Panc1 (cell line): ENCODE measurements around the gene SLC10A1. TPM values are rescaled to one million over a fixed set of nuclear protein-coding genes. Genes with fewer than 3 reads are reported as not detected.

ENCODE experiments used
- ATAC-seq: fragments of 200-7000 bp; cut with Tn5 transposase; 2 replicates; pipeline ENCODE4 v1.9.1; 2020; ENCODE audit warnings: mild to moderate bottlenecking, moderate library complexity
- BruUV-seq: library from RNA; stranded (reverse); fragments of 400-500 nt; replicated peaks from 2 replicates; lab custom pipeline; 2021; lab: Mats Ljungman, UMichigan
- CTCF ChIA-PET: fragments of 300-600 bp; sonication (Branson Sonifier 250); formaldehyde crosslinking; loops from one replicate; lab custom pipeline; 2022; ENCODE audit warnings: antibody characterized with exemption; lab: Charles Lee
- POLR2A ChIA-PET: fragments of 300-600 bp; sonication (Branson Sonifier 250); formaldehyde crosslinking; loops from one replicate; lab custom pipeline; 2022; ENCODE audit warnings: antibody characterized with exemption; lab: Charles Lee
- DNase-seq: peaks from one replicate; pipeline ENCODE4 v3.0.0-alpha.2; 2010; ENCODE audit warnings: low read depth, low spot score
- H3K27ac ChIP-seq: 2 replicates; pipeline ENCODE4 v1.5.1; 2011; ENCODE audit warnings: mild to moderate bottlenecking, low read length, inconsistent platforms
- H3K27me3 ChIP-seq: fragments of 200-500 bp; sonication (Bioruptor generic); 2 replicates; pipeline ENCODE4 v1.6.0; 2014; ENCODE audit warnings: low read length, inconsistent platforms; ENCODE audit not compliant: control insufficient read depth, insufficient read depth
- H3K36me3 ChIP-seq: fragments of 200-500 bp; sonication (Bioruptor generic); 2 replicates; pipeline ENCODE4 v1.5.1; 2014; ENCODE audit warnings: inconsistent platforms, mild to moderate bottlenecking, low read length, moderate library complexity; ENCODE audit not compliant: control insufficient read depth, insufficient read depth
- H3K4me1 ChIP-seq: 2 replicates; pipeline ENCODE4 v1.5.1; 2011; ENCODE audit warnings: inconsistent platforms, mild to moderate bottlenecking, low read length, moderate library complexity; ENCODE audit not compliant: control insufficient read depth, insufficient read depth
- H3K4me3 ChIP-seq, 2 experiments: 2 replicates each; pipeline ENCODE4 v1.5.1; 2011 to 2012; ENCODE audit warnings: low read depth in 2 of 2, low read length in 2 of 2, mild to moderate bottlenecking in 2 of 2, inconsistent platforms in 1 of 2, moderate library complexity in 1 of 2
- H3K9me3 ChIP-seq: fragments of 200-500 bp; sonication (Bioruptor generic); 2 replicates; pipeline ENCODE4 v1.5.1; 2014; ENCODE audit warnings: low read depth, mild to moderate bottlenecking, inconsistent platforms, low read length, moderate library complexity; ENCODE audit not compliant: control insufficient read depth, insufficient read depth
- CTCF ChIP-seq: fragments of 450-650 bp; IDR thresholded peaks from 2 replicates; pipeline ENCODE4 v1.5.1; 2017; ENCODE audit warnings: mild to moderate bottlenecking
- POLR2AphosphoS5 ChIP-seq: IDR thresholded peaks from 2 replicates; pipeline ENCODE4 v1.6.1; 2012; ENCODE audit warnings: mild to moderate bottlenecking, low read depth, low read length, moderate library complexity
- REST ChIP-seq, 2 experiments: IDR thresholded peaks; 2 replicates each; pipeline ENCODE4 v1.6.1; 2011 to 2012; ENCODE audit warnings: low read depth in 2 of 2, control low read depth in 1 of 2, low read length in 1 of 2, mild to moderate bottlenecking in 1 of 2, moderate library complexity in 1 of 2; ENCODE audit not compliant: insufficient read depth in 1 of 2
- SIN3A ChIP-seq: IDR thresholded peaks from 2 replicates; pipeline ENCODE4 v1.6.1; 2012; ENCODE audit warnings: low read depth, mild to moderate bottlenecking, low read length, moderate library complexity, borderline replicate concordance; ENCODE audit not compliant: insufficient read depth
- TCF7L2 ChIP-seq: IDR thresholded peaks from 2 replicates; pipeline ENCODE4 v1.6.1; 2011; ENCODE audit warnings: mild to moderate bottlenecking, low read depth, low read length, inconsistent platforms
- in situ Hi-C: cut with HindIII; loops from 2 replicates; pipeline ENCODE4 v1.10.0; 2016; ENCODE audit warnings: low sequenced_read_pairs, low pct_unique_long_range_greater_than_20kb
- intact Hi-C: fragments of 100-400 bp; cut with micrococcal nuclease; formaldehyde crosslinking; loops from one replicate; pipeline ENCODE4 v1.10.0; 2022; ENCODE audit not compliant: unreplicated experiment
- total RNA-seq: library from RNA; stranded (reverse); gene quantifications from one replicate; pipeline ENCODE4 v1.2.1, GENCODE V29; 2021; ENCODE audit not compliant: unreplicated experiment

SLC10A1 gene
- total RNA-seq, 1 experiment from 2014 or later: not detected

GRCh38 chr14:69784942-69785341 lies 12.1 kb downstream of the SLC10A1 start:
- no peak for TF ChIP-seq REST (IDR thresholded peaks at IDR 0.05; ENCODE audit: insufficient read depth in 1 of 2, low read depth in 2 of 2, low read length in 1 of 2)
- no peak for TF ChIP-seq SIN3A
- no peak for TF ChIP-seq CTCF
- TF ChIP-seq TCF7L2: no peak
- TF ChIP-seq POLR2AphosphoS5: no peak
- Histone ChIP-seq H3K27me3 (no peaks in the 10 kb centered on the region), H3K4me3 (no peak overlapping the region), H3K9me3 (no peaks in the 10 kb centered on the region), H3K27ac (no peak overlapping the region), H3K36me3 (no peaks in the 10 kb centered on the region), H3K4me1 (no peaks in the 10 kb centered on the region)
- in situ Hi-C loops: no loop called here
- no peak for DNase-seq
- CTCF ChIA-PET: no interaction called here
- POLR2A ChIA-PET: no interaction called here
- BruUV-seq: no TSS peak
- intact Hi-C loops: no loop called here
- ATAC-seq: no peak

GRCh38 chr14:69780952-69781351 lies 16.1 kb downstream of the SLC10A1 start:
- ChIA-PET POLR2A (no interaction called here), CTCF (no interaction called here)
- TF ChIP-seq POLR2AphosphoS5 (no peak), CTCF (no peak)
- Histone ChIP-seq H3K27ac (no peak overlapping the region), H3K27me3 (no peaks in the 10 kb centered on the region), H3K4me3 (no peak overlapping the region), H3K4me1 (no peaks in the 10 kb centered on the region), H3K9me3 (no peaks in the 10 kb centered on the region), H3K36me3 (peaks cover 7% of the 10 kb centered on the region)
- intact Hi-C loops (no loop called here), in situ Hi-C loops (no loop called here)
- DNase-seq (no peak), ATAC-seq (no peak)
- BruUV-seq: no TSS peak

- ChIA-PET POLR2A (no interaction called here), CTCF (no interaction called here)
- BruUV-seq: no TSS peak
Observed at GRCh38 chr14:69780092-69780491, 16.9 kb downstream of the SLC10A1 start.

More at GRCh38 chr14:69780092-69780491, 16.9 kb downstream of the SLC10A1 start:
- ATAC-seq (no peak), DNase-seq (no peak)
- Histone ChIP-seq H3K4me3 (no peak overlapping the region), H3K9me3 (no peaks in the 10 kb centered on the region), H3K27me3 (no peaks in the 10 kb centered on the region), H3K4me1 (no peaks in the 10 kb centered on the region), H3K27ac (no peak overlapping the region), H3K36me3 (peaks cover 12% of the 10 kb centered on the region)
- intact Hi-C loops (no loop called here), in situ Hi-C loops (no loop called here)
- TF ChIP-seq POLR2AphosphoS5 (no peak), CTCF (no peak), SIN3A (no peak), TCF7L2 (no peak), REST (IDR thresholded peaks at IDR 0.05; ENCODE audit: insufficient read depth in 1 of 2, low read depth in 2 of 2, low read length in 1 of 2) (no peak)
